CD4-positive, alpha-beta T cell (primary cell): Measurements from ENCODE around the gene ZSCAN5B. TPM values are rescaled to one million over a fixed set of nuclear protein-coding genes. Genes with fewer than 3 reads are reported as not detected.
"Not testable (repeated sequence)": the region's sequence is repeated elsewhere in the genome, so short reads cannot be mapped to it uniquely, and the experiment has no call there.

ENCODE experiments used
- ATAC-seq: fragments of 200-7000 bp; cut with Tn5 transposase; one replicate; pipeline ENCODE4 v1.10.0; 2022; ENCODE audit warnings: mild to moderate bottlenecking; ENCODE audit not compliant: poor library complexity
- CTCF ChIA-PET: fragments of 350-600 bp; sonication (Branson Sonifier 250); formaldehyde crosslinking; loops from one replicate; lab custom pipeline; 2021; ENCODE audit warnings: antibody characterized with exemption, inconsistent platforms; lab: Charles Lee
- POLR2A ChIA-PET: fragments of 350-600 bp; sonication (Branson Sonifier 250); formaldehyde crosslinking; loops from one replicate; lab custom pipeline; 2021; ENCODE audit warnings: antibody characterized with exemption, inconsistent platforms; lab: Charles Lee
- DNase-seq, 14 experiments: peaks; one replicate each; pipeline ENCODE4 v3.0.0-alpha.2; 2013 to 2020; ENCODE audit warnings: mixed read lengths in 2 of 14
- H3K27ac ChIP-seq, 2 donors: one replicate each; pipeline versions ENCODE4 v1.5.1 to v1.7.0; 2013; ENCODE audit warnings: low read length in 2 of 2, low read depth in 1 of 2, mild to moderate bottlenecking in 1 of 2
- H3K27me3 ChIP-seq, 2 experiments: 1 replicate in 1 of 2; 2 replicates in 1 of 2; pipeline versions ENCODE4 v1.6.1 to v1.7.0; 2013; ENCODE audit warnings: low read length in 2 of 2, control low read depth in 1 of 2, mild to moderate bottlenecking in 1 of 2, moderate library complexity in 1 of 2; ENCODE audit not compliant: insufficient read depth in 2 of 2, control insufficient read depth in 1 of 2
- H3K36me3 ChIP-seq: one replicate; pipeline ENCODE4 v1.6.1; 2013; ENCODE audit warnings: low read length, control low read depth; ENCODE audit not compliant: insufficient read depth
- H3K4me1 ChIP-seq: one replicate; pipeline ENCODE4 v1.6.1; 2013; ENCODE audit warnings: low read length, control low read depth; ENCODE audit not compliant: insufficient read depth
- H3K4me3 ChIP-seq: one replicate; pipeline ENCODE4 v1.5.1; 2013; ENCODE audit warnings: mild to moderate bottlenecking, low read length, moderate library complexity
- H3K9me3 ChIP-seq, 2 experiments: 1 replicate in 1 of 2; 2 replicates in 1 of 2; pipeline versions ENCODE4 v1.6.1 to v1.7.0; 2013; ENCODE audit warnings: low read length in 2 of 2, mild to moderate bottlenecking in 2 of 2, control low read depth in 1 of 2, moderate library complexity in 1 of 2; ENCODE audit not compliant: control insufficient read depth in 1 of 2, insufficient read depth in 1 of 2
- H3K27ac Mint-ChIP-seq: one replicate; pipeline ENCODE4 v1.8.0; 2020; ENCODE audit warnings: mixed read lengths
- H3K27me3 Mint-ChIP-seq: one replicate; pipeline ENCODE4 v1.8.0; 2021; ENCODE audit warnings: mixed read lengths
- H3K36me3 Mint-ChIP-seq: one replicate; pipeline ENCODE4 v1.8.0; 2021; ENCODE audit warnings: low read depth, mixed read lengths
- H3K4me1 Mint-ChIP-seq: one replicate; pipeline ENCODE4 v1.8.0; 2021; ENCODE audit warnings: low read depth, mixed read lengths
- H3K4me3 Mint-ChIP-seq: one replicate; pipeline ENCODE4 v1.8.0; 2020; ENCODE audit warnings: mild to moderate bottlenecking, mixed read lengths
- H3K9me3 Mint-ChIP-seq: one replicate; pipeline ENCODE4 v1.8.0; 2020; ENCODE audit warnings: mixed read lengths
- CTCF ChIP-seq: fragments of 200-600 bp; IDR thresholded peaks from one replicate; pipeline ENCODE4 v1.8.0; 2022; ENCODE audit warnings: antibody characterized with exemption, mild to moderate bottlenecking
- intact Hi-C, 2 experiments: fragments of 100-400 bp; cut with DNase I in 1 of 2; cut with micrococcal nuclease in 1 of 2; formaldehyde crosslinking; loops; one replicate each; pipeline versions ENCODE4 v1.15.1 to v1.9.0; 2023 to 2025; cut with DNase I, micrococcal nuclease
- total RNA-seq, 174 experiments: library from RNA in 2 of 174; stranded (reverse) in 2 of 174; gene quantifications; one replicate each; pipeline ENCODE4 v1.2.3 and lab custom pipeline; 2021 to 2026

ZSCAN5B gene
- total RNA-seq, 2 experiments from 2014 or later, result not detected

GRCh38 chr19:56217039-56217949 is 19.7 kb upstream of the ZSCAN5B start:
- Mint-ChIP-seq H3K4me1 (no peaks in the 10 kb centered on the region), H3K36me3 (peaks cover 13% of the 10 kb centered on the region), H3K27ac (no peak overlapping the region), H3K27me3 (peaks cover 47% of the 10 kb centered on the region), H3K9me3 (no peaks in the 10 kb centered on the region), H3K4me3 (no peak overlapping the region)
- peaks cover 7 to 9% of the 10 kb centered on the region in 2 experiments for H3K27me3 ChIP-seq
- intact Hi-C loops, result no loop called here
- H3K27ac ChIP-seq, result no peak overlapping the region
- DNase-seq (no peak), ATAC-seq (no peak)
- no peaks in the 10 kb centered on the region for H3K36me3 ChIP-seq
- H3K4me3 ChIP-seq, result no peak overlapping the region
- ChIA-PET CTCF (no interaction called here), POLR2A (no interaction called here)
- no peak for TF ChIP-seq CTCF
- peaks cover 4% of the 10 kb centered on the region for H3K4me1 ChIP-seq
- H3K9me3 ChIP-seq, result peaks cover 0 to 4% of the 10 kb centered on the region in 2 experiments

GRCh38 chr19:56211718-56212117 is 14.1 kb upstream of the ZSCAN5B start:
- ATAC-seq, result no peak
- Mint-ChIP-seq H3K4me3 (no peak overlapping the region), H3K4me1 (no peaks in the 10 kb centered on the region), H3K27ac (no peak overlapping the region), H3K9me3 (no peaks in the 10 kb centered on the region), H3K36me3 (no peaks in the 10 kb centered on the region), H3K27me3 (peaks cover 42% of the 10 kb centered on the region)
- Histone ChIP-seq H3K9me3 (peaks cover 0 to 4% of the 10 kb centered on the region in 2 experiments), H3K27me3 (peaks cover 0 to 3% of the 10 kb centered on the region in 2 experiments), H3K4me1 (no peaks in the 10 kb centered on the region), H3K4me3 (no peak overlapping the region), H3K36me3 (no peaks in the 10 kb centered on the region), H3K27ac (no peak overlapping the region)
- no peak for TF ChIP-seq CTCF
- ChIA-PET POLR2A (no interaction called here), CTCF (no interaction called here)
- intact Hi-C loops, result no loop called here
- no peak for DNase-seq

- POLR2A ChIA-PET, H3K9me3 Mint-ChIP-seq: not testable (repeated sequence)
- CTCF ChIA-PET, result interaction anchor here (0.6 kb wide), 1 partner anchor 31 kb away, joined by 3 read pairs; no protein-coding TSS in a partner anchor
Measured at GRCh38 chr19:56210036-56210435, 12.5 kb upstream of the ZSCAN5B start.

More at GRCh38 chr19:56210036-56210435, 12.5 kb upstream of the ZSCAN5B start:
- H3K36me3 ChIP-seq, intact Hi-C loops, H3K27ac ChIP-seq, H3K36me3 Mint-ChIP-seq, H3K9me3 ChIP-seq, H3K4me3 Mint-ChIP-seq, H3K4me1 ChIP-seq, H3K4me3 ChIP-seq, ATAC-seq, H3K4me1 Mint-ChIP-seq, DNase-seq, H3K27me3 ChIP-seq, H3K27ac Mint-ChIP-seq: not testable (repeated sequence)
- H3K27me3 Mint-ChIP-seq, result peaks cover 29% of the 10 kb centered on the region
